Fibroblast of lung (primary cell): Measurements from ENCODE around the gene OR7C1. TPM values are rescaled to one million over a fixed set of nuclear protein-coding genes. Genes with fewer than 3 reads are reported as not detected.

Source experiments
- DNase-seq, 2 donors: peaks; one replicate each; pipeline versions ENCODE4 v3.0.0 to v3.0.0-alpha.2; 2010; ENCODE audit warnings: low read depth in 2 of 2
- H2AFZ ChIP-seq: 2 replicates; pipeline ENCODE4 v1.5.1; 2012; ENCODE audit warnings: low read length, control low read depth, inconsistent platforms
- H3K27ac ChIP-seq: 2 replicates; pipeline ENCODE4 v1.5.1; 2011; ENCODE audit warnings: low read length, control low read depth; ENCODE audit not compliant: insufficient read depth
- H3K27me3 ChIP-seq: 2 replicates; pipeline ENCODE4 v1.5.1; 2011; ENCODE audit warnings: mild to moderate bottlenecking, low read length; ENCODE audit not compliant: control insufficient read depth, insufficient read depth
- H3K36me3 ChIP-seq: 2 replicates; pipeline ENCODE4 v1.5.1; 2011; ENCODE audit warnings: low read length; ENCODE audit not compliant: control insufficient read depth, insufficient read depth
- H3K4me1 ChIP-seq: 2 replicates; pipeline ENCODE4 v1.5.1; 2011; ENCODE audit warnings: low read length; ENCODE audit not compliant: control insufficient read depth, insufficient read depth; ENCODE audit errors: extremely low read depth
- H3K4me2 ChIP-seq: 2 replicates; pipeline ENCODE4 v1.5.1; 2011; ENCODE audit warnings: low read length, control low read depth; ENCODE audit not compliant: insufficient read depth; ENCODE audit errors: extremely low read depth
- H3K4me3 ChIP-seq, 4 experiments: fragments of 200-600 bp in 1 of 4; sonication (generic) in 1 of 4; replicated peaks in 1 of 4; 2 replicates each; pipeline ENCODE4 v1.5.1; 2011 to 2016; ENCODE audit warnings: low read length in 4 of 4, low read depth in 3 of 4, mild to moderate bottlenecking in 3 of 4, control low read depth in 2 of 4, inconsistent platforms in 1 of 4, mixed read lengths in 1 of 4; ENCODE audit not compliant: insufficient read depth in 1 of 4; ENCODE audit errors: control extremely low read depth in 1 of 4
- H3K79me2 ChIP-seq: 2 replicates; pipeline ENCODE4 v1.5.1; 2012; ENCODE audit warnings: mild to moderate bottlenecking, low read length, inconsistent platforms; ENCODE audit not compliant: control insufficient read depth, insufficient read depth
- H3K9ac ChIP-seq: 2 replicates; pipeline ENCODE4 v1.5.1; 2011; ENCODE audit warnings: mild to moderate bottlenecking, low read length, control low read depth; ENCODE audit not compliant: insufficient read depth
- H3K9me3 ChIP-seq: 2 replicates; pipeline ENCODE4 v1.5.1; 2012; ENCODE audit warnings: low read depth, low read length; ENCODE audit not compliant: control insufficient read depth, insufficient read depth
- H4K20me1 ChIP-seq: 2 replicates; pipeline ENCODE4 v1.5.1; 2011; ENCODE audit warnings: low read length; ENCODE audit not compliant: control insufficient read depth, insufficient read depth; ENCODE audit errors: extremely low read depth
- CTCF ChIP-seq, 2 donors: IDR thresholded peaks in 1 of 2; conservative IDR thresholded peaks in 1 of 2; 1 replicate in 1 of 2; 2 replicates in 1 of 2; pipeline ENCODE4 v1.5.1; 2011 to 2012; ENCODE audit warnings: low read length in 2 of 2, control low read depth in 1 of 2, inconsistent platforms in 1 of 2, low read depth in 1 of 2, mild to moderate bottlenecking in 1 of 2
- EZH2 ChIP-seq: IDR thresholded peaks from 2 replicates; pipeline ENCODE4 v1.5.1; 2012; ENCODE audit warnings: low read length, control low read depth, mild to moderate bottlenecking; ENCODE audit errors: missing control alignments
- polyA plus RNA-seq, 2 donors: library from polyadenylated mRNA; depleted of rRNA in 1 of 2; stranded (reverse) in 1 of 2; unstranded in 1 of 2; fragments of >200 nt; gene quantifications; 2 replicates each; pipeline ENCODE4 v1.2.1, GENCODE V29; 2011 to 2012; ENCODE audit warnings: missing spikeins in 1 of 2
- total RNA-seq: library from RNA; depleted of rRNA; stranded (reverse); fragments of >200 nt; gene quantifications from 2 replicates; pipeline ENCODE4 v1.2.1, GENCODE V29; 2014

The OR7C1 gene
- total and polyA plus RNA-seq, 2 donors (not counting 1 experiment from before 2014, with no cell fraction given), result not detected

DNA sequence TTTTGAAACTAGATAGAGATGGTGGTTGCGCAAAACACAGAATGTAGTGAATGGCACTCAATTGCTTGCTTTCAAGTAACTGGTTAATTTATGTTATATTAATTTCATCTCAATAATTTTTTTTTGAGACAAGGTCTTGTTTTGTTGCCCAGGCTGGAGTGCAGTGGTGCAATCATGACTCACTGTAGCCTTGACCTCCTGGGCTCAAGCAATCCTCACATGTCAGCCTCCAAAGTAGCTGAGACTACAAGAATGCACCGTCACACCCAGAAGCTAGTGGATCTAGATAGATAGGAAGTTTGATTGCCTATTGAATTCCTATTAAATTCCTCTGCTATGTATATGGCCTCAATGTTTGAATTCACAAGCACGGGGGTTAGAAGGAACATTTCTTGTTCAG lies 30.2 kb downstream of the OR7C1 start:
- Histone ChIP-seq H4K20me1 (no peaks in the 10 kb centered on the region), H3K4me2 (no peak overlapping the region), H3K9ac (no peak overlapping the region), H3K9me3 (no peaks in the 10 kb centered on the region), H2AFZ (no peak overlapping the region), H3K27me3 (no peaks in the 10 kb centered on the region), H3K36me3 (no peaks in the 10 kb centered on the region), H3K27ac (no peak overlapping the region), H3K4me1 (no peaks in the 10 kb centered on the region), H3K4me3 (no peak overlapping the region), H3K79me2 (no peaks in the 10 kb centered on the region)
- peak in 1 of 2 donors; percentile 3 for DNase-seq
- no peak for TF ChIP-seq CTCF (conservative IDR thresholded peaks at IDR 0.05 in 1 of 2, IDR thresholded peaks at IDR 0.05 in 1 of 2; ENCODE audit: low read depth in 1 of 2, low read length in 2 of 2)
- no peak for TF ChIP-seq EZH2

DNA sequence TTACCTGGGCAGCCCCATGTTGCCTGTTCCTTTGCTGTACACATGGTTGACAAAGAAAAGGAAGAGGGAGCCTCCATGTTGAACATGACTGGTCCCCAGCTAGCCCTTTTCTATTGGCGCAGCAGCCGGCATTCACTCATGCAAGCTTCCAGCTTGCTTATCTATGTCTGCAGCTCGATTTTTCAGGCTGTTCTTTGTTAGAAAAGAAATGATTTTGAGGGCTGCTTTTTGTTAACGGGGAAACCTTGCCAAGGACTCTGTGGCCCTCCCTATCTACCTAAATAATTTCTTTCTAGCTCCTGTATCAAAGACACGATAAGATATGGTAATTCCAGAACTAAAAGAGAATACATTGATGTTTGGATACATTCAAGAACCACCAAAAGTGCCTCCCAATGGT lies 36.2 kb downstream of the OR7C1 start:
- Histone ChIP-seq H3K79me2 (no peaks in the 10 kb centered on the region), H2AFZ (no peak overlapping the region), H3K27ac (no peak overlapping the region), H3K36me3 (no peaks in the 10 kb centered on the region), H3K9me3 (no peaks in the 10 kb centered on the region), H3K9ac (no peak overlapping the region), H3K4me3 (no peak overlapping the region), H3K27me3 (no peaks in the 10 kb centered on the region), H4K20me1 (no peaks in the 10 kb centered on the region), H3K4me2 (no peak overlapping the region), H3K4me1 (no peaks in the 10 kb centered on the region)
- DNase-seq, result no peak
- no peak for TF ChIP-seq EZH2

DNA sequence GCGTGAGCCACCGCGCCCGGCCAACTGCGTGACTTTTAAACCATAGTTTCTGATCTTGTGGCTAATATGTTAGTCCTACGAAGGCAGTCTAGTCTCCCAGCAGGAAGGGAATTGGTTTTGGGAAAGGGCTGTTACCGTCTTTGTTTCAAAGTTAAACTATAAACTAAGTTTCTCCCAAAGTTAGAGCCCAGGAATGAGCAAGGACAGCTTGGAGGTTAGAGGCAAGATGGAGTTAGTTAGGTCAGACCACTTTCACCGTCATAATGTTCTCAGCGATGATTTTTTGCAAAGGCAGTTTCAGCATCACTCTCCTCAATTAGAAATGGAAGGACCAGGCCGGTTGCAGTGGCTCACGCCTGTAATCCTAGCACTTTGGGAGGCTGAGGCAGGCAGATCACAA lies 39.0 kb downstream of the OR7C1 start:
- H3K27me3 ChIP-seq, result no peaks in the 10 kb centered on the region
- no peak overlapping the region for H3K4me3 ChIP-seq
- no peak overlapping the region for H3K27ac ChIP-seq
- H3K4me1 ChIP-seq, result no peaks in the 10 kb centered on the region
- H4K20me1 ChIP-seq, result no peaks in the 10 kb centered on the region
- DNase-seq, result no peak
- H3K36me3 ChIP-seq, result no peaks in the 10 kb centered on the region
- no peaks in the 10 kb centered on the region for H3K79me2 ChIP-seq
- no peak for TF ChIP-seq EZH2
- no peak for TF ChIP-seq CTCF (conservative IDR thresholded peaks at IDR 0.05 in 1 of 2, IDR thresholded peaks at IDR 0.05 in 1 of 2; ENCODE audit: low read depth in 1 of 2, low read length in 2 of 2)
- H3K4me2 ChIP-seq, result no peak overlapping the region
- H3K9ac ChIP-seq, result no peak overlapping the region
- no peaks in the 10 kb centered on the region for H3K9me3 ChIP-seq
- H2AFZ ChIP-seq, result no peak overlapping the region
